Neural cell (in vitro differentiated cells): ENCODE results near the gene ZNF281.

Experiments
- EP300 ChIP-seq: fragments of 450-650 bp; conservative IDR thresholded peaks from 2 replicates; pipeline ENCODE4 v1.6.1; 2014; ENCODE audit warnings: antibody characterized with exemption, mild to moderate bottlenecking, moderate library complexity; ENCODE audit not compliant: poor library complexity, severe bottlenecking
- EZH2 ChIP-seq: fragments of 200-600, 300-800 bp; shearing (Covaris generic), sonication (generic); IDR thresholded peaks from 2 replicates; pipeline ENCODE4 v1.6.1; 2014; ENCODE audit warnings: antibody characterized with exemption, low read length, borderline replicate concordance, mild to moderate bottlenecking; ENCODE audit not compliant: insufficient read depth, poor library complexity, severe bottlenecking
- POLR2AphosphoS5 ChIP-seq: IDR thresholded peaks from 2 replicates; pipeline ENCODE4 v1.6.1; 2012
- RAD21 ChIP-seq: fragments of 450-650 bp; conservative IDR thresholded peaks from 2 replicates; pipeline ENCODE4 v1.6.1; 2014; ENCODE audit warnings: antibody characterized with exemption, mild to moderate bottlenecking, moderate library complexity
- SMC3 ChIP-seq: fragments of 450-650 bp; conservative IDR thresholded peaks from 2 replicates; pipeline ENCODE4 v1.6.1; 2014; ENCODE audit warnings: antibody characterized with exemption, mild to moderate bottlenecking, moderate library complexity; ENCODE audit not compliant: poor library complexity
- TAF1 ChIP-seq: IDR thresholded peaks from 2 replicates; pipeline ENCODE4 v1.6.1; 2012; ENCODE audit warnings: low read depth
- TF ChIP-seq, protein P1 (sequence below): fragments of 450-650 bp; IDR thresholded peaks from 2 replicates; pipeline ENCODE4 v1.5.1; 2014; ENCODE audit warnings: antibody characterized with exemption, mild to moderate bottlenecking, moderate library complexity; ENCODE audit not compliant: poor library complexity, severe bottlenecking

DNA sequence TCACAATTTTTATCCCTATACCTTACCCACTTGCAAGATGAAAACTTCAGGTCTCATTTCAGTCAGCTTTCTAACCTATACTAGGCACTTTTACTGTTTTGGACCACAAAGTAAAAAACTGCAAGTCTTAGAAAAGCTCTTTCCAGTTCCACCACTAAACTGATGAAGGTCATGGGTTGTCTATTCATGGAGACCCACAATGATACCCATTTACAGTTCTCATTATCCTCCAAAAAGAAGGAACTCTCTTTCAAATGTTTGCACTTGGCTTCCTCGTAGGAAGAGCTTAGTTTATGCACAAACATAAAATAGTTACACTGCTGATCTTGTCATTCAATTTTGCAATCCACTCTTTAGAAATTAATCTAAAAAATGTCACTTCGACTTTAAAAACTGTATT lies 9.3 kb downstream of the ZNF281 start:
- no peak for TF ChIP-seq EP300
- TF ChIP-seq POLR2AphosphoS5, result no peak
- TF ChIP-seq, protein P1, sequence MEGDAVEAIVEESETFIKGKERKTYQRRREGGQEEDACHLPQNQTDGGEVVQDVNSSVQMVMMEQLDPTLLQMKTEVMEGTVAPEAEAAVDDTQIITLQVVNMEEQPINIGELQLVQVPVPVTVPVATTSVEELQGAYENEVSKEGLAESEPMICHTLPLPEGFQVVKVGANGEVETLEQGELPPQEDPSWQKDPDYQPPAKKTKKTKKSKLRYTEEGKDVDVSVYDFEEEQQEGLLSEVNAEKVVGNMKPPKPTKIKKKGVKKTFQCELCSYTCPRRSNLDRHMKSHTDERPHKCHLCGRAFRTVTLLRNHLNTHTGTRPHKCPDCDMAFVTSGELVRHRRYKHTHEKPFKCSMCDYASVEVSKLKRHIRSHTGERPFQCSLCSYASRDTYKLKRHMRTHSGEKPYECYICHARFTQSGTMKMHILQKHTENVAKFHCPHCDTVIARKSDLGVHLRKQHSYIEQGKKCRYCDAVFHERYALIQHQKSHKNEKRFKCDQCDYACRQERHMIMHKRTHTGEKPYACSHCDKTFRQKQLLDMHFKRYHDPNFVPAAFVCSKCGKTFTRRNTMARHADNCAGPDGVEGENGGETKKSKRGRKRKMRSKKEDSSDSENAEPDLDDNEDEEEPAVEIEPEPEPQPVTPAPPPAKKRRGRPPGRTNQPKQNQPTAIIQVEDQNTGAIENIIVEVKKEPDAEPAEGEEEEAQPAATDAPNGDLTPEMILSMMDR, result no peak
- TF ChIP-seq EZH2, result no peak
- no peak for TF ChIP-seq TAF1
- no peak for TF ChIP-seq SMC3
- TF ChIP-seq RAD21, result no peak
